ENCODE results near the gene EMC8.

EMC8 gene

DNA sequence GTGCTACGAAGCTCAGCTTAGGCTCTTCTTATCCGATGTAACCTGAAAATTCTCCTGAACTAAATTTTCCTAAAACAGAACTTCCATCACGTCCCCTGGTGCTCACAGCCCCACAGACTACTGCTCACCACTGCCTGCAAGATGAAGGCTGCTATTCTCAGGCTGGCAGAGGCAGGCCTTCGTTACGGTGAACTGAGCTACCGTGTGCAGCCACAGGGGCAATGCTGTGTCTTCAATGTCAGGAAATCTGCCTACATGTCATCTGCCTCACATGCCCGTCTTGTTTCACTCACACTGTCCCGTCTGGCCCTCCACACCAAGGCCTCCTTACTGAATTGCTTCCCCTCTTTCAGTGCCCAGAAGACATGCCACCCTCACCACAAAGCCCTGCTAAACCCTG lies 15.9 kb downstream of the EMC8 start:
- no peak for DNase-seq (ENCODE audit: low read depth)

DNA sequence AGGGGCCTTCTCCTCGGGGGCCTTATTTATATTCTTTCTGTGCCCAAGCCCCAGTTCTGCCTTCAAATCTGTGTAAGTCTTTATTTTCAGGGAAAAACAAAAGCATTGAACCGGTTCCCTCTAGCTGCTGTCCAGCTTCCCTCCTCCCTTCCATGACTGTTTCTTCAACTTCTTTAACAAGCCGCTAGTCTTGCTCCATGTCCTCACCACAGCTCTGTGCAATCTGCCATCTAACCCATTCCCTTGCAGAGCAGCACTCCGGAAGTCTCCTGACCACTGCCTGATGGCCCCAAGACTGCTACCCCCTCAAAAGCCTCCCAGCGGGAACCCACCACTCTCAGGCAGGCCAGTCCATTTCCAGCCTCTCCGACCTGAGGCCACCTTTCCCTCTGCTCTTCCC lies 16.9 kb downstream of the EMC8 start:
- no peak for DNase-seq (ENCODE audit: low read depth)

DNA sequence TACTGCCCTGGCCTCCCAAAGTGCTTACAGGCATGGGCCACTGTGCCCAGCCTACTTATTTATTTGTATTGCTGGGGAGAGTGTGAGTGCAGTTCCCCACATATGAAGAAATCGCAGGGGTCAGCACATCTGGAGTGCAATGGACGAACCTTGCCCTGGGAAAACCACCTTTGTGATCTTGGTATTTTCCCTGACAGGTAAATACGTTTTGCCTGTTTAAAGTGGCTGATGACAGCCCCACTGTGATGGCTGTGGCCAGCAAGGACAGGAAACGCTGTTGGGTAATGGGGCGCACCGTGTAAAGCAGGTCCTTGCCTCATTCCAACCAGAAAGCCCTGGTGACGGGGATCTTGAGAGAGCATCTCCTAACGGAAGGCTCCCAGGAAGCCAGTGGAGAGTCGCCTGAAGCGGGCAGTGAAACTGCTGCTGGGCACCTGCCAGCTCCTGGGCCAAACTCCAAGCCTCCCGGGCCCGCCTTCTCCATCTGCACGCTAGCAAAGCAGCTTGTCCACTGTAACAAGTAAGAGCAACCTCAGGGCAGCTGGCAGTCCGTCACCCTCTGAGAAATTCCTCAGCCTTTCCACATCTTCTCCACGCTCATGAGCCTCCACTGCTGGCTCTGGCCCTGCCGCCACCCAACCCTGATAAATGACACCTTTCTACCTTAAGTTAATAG lies 17.5 kb downstream of the EMC8 start:
- no peak for DNase-seq (ENCODE audit: low read depth)

DNA sequence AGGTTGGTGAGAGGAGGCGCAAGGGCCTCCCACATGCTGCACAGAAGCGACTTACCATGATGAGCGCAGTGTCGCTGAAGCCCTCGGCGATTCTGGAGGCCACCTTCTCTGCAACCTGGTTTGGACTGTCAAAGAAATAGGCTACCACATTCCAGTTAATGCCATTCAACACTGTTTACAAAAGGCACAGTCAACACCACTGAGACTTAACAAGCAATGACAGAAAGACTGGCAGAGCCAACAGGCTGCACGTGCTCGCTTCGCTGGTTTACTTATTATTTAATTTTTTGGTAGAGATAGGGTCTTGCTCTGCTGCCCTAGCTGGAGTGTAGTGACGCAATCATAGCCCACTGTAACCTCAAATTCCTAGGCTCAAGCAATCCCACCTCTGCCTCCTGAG lies 18.2 kb downstream of the EMC8 start:
- no peak for DNase-seq (ENCODE audit: low read depth)

DNA sequence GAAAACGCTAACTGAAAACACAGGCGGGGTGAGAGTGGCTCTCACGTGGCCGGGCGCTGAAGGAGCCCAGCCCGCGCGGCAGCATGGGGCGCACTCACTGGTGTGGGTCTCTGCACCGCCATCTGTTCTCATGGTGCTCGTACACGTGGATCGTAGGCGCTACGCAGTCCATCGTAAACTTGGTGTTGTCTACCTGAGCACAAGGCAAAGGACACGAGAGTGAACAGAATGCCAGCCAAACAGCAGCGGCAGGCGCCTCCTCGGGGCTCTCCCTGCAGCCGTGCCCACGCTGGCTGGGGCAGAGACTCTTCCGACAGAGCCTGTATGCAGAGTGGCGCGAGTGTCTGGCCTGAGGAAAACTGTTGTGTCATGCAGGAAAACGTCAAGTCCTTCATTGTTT lies 19.1 kb downstream of the EMC8 start:
- DNase-seq (ENCODE audit: low read depth): no peak

DNA sequence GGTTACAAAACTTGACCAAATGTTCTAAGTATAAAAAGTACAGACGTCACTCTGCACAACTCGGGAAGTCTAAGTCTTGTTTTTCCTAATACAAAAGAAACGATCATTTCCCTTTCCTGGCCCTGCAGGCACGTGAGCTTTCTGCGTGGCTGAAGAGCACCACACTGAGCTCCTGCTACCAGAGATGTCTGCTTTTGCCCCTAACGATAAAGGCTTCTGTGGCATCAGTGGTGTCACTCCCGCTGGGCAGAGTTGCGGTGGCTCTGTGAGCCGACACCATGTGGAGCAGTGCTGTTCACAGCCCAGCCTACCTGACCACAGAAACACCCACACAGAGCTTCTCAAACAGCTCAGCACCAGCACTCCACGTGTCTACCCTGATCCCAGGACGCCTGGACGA lies 20.5 kb downstream of the EMC8 start:
- no peak for DNase-seq (ENCODE audit: low read depth)

DNA sequence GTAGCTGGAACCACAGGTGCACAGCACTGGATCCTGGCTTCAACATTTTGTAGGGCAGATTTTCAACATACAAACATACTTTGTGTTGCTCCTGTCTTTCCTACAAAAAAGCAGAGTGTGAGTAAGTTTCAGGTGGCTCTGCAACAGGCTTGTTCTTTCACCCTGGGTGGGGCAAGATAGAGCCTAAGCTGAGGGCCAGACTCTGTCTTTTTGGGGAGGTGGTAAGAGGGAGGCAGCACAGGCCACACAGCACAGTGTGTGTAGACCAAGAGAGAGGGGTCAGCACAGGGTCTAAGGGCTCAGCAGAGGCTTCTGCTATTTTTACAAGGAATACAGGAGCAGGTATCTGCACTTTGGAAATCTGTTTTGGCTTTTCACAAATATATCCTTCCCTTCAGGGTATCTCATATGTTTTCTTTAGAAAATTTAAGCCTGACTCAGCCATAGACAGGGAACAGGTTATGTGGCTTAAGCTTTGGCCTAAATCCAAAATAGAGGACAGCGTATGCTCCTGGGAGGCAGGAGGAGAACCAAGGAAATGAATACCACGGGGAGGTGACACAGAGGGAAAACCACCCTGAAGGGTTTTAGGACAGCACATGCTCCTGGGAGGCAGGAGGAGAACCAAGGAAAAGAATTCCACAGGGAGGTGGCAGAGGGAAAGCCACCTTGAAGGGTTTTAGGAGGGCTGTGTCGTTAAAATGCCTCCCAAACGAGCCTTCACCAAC lies 21.6 kb downstream of the EMC8 start:
- DNase-seq (ENCODE audit: low read depth): no peak

DNA sequence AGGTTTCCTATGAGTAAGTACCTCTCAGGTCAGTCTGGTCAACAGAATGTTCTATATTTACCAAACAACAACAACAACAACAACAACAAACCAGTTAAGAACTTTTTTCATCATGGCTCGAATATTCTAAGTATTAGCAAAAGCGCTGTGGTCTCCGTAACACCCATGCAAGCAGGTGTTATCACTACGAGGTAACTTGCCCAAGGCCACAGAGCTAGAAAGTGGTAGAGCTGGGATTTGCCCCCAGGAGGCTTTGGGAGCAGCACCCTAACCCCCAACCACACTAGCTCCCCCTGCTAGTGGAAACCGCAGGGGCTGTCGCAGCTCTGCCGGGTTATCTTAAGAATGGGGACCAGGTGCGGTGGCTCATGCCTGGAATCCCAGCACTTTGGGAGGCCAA lies 24.5 kb downstream of the EMC8 start:
- DNase-seq (ENCODE audit: low read depth): no peak

DNA sequence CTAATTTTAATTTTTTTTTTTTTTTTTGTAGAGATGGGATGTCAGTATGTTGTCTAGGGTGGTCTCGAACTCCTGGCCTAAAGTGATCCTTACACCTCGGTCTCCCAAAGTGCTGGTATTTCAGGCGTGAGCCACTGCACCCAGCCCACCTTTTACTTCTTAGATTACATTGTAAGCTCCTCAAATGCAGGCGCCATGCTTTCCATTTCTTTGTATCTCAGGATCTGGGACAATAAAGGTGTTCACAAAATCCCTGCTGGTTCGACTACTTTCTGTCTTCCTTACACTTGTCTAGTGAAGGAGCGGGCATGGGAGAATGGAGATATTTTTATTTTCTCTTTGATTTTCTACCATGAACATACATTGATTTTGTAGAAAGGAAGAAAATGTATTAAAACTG lies 25.2 kb downstream of the EMC8 start:
- no peak for DNase-seq (ENCODE audit: low read depth)

DNA sequence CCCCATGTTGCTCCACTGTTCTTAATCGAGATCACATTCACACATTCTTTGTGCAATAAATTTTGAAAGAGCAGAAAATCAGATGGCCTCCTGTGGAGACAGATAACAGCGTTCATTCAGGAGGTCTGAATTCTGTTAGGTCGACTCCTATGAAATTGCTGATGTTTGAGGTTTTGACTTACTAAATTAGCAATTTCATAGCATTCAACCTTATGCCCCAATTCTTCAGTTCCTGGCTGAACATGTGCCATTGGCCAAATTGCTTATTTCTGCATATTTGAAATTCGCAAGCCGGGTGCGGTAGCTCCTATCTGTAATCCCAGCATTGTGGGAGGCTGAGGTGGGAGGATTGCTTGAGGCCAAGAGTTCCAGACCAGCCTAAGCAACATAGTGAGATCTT lies 26.3 kb downstream of the EMC8 start:
- DNase-seq (ENCODE audit: low read depth): no peak

DNA sequence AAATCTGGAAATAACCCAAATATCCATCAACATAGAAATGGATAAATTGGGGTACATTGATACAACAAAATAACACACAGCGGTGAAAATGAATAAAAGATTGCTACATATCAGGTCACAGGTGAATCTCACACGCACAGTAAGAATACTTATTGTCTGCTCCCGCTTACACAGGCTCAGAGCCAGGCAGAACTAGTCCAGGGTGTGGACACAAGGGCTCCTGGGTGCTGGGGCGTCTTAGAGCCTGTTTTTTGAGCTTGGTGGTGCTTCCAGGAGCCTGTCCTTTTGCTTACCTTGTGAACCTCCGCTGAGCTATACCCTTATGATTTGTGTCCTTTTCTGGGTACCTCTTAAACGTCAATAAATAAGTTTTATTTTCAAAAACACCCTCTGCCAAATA lies 28.6 kb downstream of the EMC8 start:
- DNase-seq (ENCODE audit: low read depth): no peak

DNA sequence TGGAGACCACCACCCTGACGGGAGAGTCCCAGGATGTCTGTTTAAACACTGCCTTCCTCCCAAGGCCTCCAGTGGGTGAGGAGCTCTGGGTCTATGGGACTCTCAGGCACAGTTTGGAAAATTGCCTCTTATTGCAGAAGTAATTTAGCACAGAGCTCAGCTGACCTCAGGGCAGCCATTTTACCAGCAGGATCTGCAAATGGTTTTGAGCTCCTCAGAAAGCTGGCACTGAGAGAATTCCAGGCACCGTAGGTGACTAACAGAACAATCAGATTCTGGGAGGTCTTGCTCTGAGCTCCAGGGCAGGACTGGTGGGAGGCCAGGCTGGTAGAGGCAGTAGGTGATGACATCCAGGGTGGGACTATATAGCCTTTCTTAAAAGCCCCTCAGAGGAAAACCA lies 31.1 kb downstream of the EMC8 start:
- no peak for DNase-seq (ENCODE audit: low read depth)

DNA sequence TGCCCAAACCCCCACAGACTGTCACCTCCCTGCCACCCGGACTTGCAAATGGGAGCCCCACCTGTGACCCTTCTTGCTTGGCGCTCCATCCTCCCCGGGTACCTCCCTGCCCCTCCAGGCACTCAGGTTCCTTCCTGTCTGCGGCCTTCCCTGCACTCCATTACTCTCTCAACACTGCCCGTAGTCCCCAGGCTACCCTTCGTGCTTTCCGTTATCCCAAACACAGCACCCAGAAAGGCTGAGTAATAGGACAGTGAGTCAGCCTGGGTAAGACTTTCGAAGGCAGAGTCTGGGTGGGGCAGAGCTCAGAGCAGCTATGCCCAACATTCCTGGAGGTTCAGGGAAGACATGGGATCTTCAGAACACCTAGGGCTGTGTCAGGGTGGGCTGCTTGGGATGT lies 31.8 kb downstream of the EMC8 start:
- DNase-seq (ENCODE audit: low read depth): no peak

DNA sequence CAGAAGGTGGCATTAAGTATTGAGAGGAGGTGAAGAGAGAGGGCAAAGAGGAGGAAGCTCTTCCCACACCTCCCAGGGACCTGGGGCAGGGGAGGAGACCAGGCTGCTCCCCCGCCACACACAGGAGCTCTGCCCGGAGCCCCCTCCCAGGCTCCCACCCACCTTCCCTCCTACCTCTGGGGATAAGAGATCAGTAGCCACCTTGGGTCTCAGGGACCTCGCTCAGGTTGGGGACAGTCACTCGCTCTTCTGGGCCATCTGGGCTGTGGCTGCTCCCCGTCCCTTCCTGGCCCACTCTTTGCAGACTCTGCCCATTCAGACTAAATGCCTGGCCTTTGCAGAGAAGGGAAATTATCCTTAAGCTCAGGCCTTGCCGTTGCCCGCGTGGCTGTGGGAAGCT lies 33.6 kb downstream of the EMC8 start:
- DNase-seq (ENCODE audit: low read depth): no peak

DNA sequence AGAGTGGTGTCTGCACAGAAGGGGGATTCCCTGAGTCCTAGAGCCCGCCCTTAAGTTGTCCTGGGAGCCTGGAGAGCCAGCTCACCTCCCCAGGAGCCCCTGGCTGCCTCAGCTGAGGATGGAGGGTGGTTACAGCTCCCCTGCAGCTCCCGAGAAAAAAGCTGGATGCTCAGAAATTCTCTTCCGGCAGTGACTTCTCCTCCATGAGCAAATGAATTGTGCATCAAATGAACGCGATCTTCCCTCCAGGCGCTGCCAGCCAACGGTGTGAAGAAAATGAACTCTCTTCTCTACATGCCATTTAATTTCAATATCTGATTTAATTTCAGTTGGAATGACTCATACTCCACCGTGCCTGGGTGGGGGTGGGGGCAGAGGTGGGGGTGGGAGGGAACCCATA lies 34.1 kb downstream of the EMC8 start:
- no peak for DNase-seq (ENCODE audit: low read depth)

DNA sequence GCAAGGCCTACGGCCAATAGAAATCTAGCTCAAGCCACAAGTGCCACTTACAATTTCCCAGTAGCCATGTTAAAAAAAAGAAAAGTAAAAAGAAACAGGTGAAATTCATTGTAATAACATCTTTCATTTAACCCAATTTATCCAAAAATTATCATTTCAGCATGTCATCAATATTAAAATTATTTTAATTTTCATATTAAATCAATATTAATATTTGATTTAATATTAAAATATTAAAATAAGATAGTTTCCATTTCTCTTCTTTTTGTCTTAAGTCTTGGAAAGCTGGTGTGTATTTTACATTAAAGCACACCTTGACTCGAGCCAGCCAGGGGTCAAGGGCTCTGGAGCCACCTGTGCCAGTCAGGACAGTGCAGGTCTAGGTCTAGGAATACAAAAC lies 35.7 kb downstream of the EMC8 start:
- no peak for DNase-seq (ENCODE audit: low read depth)

DNA sequence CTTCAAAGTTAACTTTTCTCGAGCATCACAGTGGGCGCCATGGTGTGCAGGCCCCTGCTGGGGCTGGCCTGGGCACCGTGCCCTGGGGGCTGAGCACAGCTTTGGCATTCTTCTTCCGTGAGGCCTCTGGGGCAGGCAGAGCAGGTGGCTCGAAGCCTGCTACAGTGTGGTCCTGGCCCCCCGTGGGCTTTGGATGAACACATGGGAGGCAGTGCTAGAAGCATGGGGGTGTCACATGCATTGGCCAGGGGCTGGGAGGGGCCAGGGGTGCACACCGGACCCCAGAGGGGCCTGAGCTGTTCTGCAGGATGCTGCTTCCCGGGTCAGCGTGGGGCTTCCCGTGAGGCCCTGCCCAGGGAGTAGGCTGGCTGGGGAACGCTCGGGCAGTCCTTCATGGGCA lies 36.4 kb downstream of the EMC8 start:
- no peak for DNase-seq (ENCODE audit: low read depth)

DNA sequence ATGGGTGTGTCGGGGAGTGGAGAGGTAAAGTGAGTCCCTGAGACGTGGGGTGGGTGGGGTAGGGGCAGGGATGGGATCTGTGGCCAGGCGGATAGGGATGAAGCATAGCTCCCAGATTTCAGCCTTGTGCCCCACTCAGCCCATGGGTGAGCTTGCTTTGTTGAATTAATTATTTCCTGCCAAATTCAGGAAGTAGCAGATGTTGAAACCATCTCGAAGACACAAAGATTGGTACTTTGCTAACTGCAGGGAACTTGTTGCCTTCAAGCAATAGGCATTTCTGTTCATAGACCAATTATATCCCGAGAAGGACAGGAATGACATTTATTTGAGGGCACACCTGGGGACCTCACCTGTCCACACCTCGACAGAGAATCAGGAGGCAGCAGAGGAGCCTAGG lies 37.5 kb downstream of the EMC8 start:
- no peak for DNase-seq (ENCODE audit: low read depth)

DNA sequence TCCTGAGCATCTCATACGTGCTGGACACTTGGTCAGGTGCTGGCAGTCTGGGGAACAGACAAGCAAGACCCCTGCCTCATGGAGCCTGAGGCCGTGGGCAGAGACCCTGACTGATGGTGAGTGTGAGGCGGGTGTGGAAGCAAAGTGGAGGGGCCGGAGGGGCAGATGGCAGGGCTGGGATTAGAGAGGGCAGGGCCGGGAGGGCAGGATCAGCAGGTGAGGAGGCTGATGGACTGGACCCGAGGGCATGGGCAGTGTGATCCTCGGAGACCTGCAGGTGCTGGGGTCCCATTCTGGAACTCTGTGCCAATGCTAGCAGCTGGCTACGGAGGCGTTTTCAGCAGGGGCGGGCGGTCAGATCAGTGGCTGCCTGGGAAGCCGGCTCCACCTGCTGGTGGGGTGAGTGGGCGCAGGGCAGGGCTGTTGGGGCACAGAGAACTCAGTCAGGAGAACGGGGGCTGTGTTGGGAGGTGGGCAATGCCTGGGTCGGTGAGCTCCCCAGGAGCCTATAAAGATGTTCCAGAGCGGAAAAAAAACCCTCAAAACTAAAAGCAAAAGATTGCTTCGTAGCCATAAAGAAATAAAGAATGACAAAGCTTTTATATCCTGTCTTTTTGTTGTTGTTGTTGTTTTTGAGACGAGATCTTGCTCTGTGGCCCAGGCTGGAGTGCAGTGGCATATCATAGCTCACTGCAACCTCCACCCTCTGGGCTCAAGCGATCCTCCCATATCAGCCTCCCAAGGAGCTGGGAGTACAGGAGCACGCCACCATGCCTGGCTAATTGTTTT lies 39.5 kb downstream of the EMC8 start:
- no peak for DNase-seq (ENCODE audit: low read depth)

DNA sequence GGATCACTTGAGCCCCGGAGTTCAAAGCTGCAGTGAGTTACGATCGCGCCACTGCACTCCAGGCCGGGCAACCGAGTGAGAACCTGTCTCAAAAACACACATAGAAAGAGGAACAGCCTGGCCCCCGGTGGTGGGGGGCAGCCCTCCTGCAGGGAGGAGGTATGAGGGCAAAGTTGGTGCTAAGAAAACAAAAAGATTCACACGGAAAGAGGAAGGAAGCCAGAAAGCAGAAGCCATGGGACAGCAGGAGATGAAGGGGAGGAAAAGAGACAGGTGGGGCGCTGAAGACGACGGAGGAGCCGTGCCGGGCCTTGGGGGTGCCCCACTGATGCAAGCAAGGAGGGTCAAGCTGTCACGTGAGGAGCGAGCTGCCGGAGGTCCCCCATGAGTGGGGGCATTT lies 40.2 kb downstream of the EMC8 start:
- DNase-seq (ENCODE audit: low read depth): no peak

DNA sequence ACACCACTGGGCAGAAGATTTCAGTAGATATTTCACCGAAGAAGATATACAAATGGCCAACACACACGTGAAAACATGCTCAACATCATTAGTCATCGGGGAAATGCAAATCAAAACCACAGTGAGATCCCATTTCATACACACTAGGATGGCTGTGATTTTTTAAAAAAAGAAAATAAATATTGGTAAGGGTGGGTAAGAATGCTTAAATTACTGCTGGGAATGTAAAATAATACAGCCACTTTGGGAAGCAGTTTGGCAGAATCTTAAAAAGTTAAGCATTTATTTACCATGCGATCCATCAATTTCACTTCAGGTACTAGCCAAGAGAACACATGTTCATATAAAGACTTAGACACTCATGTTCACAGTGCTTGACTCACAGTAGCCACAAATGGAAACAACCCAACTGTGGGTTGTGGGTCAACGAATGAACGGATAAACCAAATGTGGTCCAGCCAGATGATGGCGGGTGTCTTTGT lies 42.0 kb downstream of the EMC8 start:
- no peak for DNase-seq (ENCODE audit: low read depth)

DNA sequence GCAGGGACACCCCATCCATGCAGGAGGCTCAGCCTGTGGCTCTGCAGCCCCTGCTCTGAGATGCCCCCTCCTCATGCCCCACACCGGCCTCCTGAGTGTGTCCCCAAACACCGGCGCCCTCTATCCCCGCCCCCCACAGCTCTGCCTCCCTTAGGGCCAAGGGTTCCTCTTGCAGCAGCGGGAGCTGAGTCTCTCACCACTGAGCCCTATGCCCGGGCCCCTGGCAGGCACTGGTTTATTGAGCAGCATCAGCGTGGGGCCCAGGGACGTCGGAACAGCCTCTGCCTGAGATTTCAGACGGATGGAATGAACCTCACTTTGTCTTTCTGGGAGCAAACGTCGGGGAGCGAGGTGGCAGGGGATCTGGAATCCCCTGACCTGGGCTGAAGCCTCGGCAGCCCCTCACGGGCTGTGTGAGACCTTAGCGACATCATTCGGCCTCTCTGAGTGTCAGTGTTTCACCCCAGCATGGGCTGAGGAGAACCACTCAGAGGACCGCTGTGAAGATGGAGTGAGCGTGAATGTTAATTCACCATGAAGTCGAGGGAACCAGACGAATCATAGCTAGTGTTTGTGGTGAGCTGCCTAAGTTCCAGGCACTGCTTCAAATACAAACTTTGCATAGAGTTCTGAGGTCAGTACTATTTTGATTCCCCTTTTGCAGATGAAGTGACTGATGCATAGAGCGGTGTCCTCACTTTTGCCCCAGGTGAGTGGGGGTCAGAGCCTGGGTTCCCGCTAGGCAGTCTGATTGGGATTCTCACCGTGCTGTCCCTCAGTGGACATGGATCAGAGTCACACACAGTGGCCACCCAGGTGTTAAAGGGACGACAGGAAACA lies 43.2 kb downstream of the EMC8 start:
- no peak for DNase-seq (ENCODE audit: low read depth)
